ENCODE results near the gene ZFYVE26.
"Not testable (repeated sequence)": the region's sequence is repeated elsewhere in the genome, so short reads cannot be mapped to it uniquely, and the experiment has no call there.

The ZFYVE26 gene

DNA sequence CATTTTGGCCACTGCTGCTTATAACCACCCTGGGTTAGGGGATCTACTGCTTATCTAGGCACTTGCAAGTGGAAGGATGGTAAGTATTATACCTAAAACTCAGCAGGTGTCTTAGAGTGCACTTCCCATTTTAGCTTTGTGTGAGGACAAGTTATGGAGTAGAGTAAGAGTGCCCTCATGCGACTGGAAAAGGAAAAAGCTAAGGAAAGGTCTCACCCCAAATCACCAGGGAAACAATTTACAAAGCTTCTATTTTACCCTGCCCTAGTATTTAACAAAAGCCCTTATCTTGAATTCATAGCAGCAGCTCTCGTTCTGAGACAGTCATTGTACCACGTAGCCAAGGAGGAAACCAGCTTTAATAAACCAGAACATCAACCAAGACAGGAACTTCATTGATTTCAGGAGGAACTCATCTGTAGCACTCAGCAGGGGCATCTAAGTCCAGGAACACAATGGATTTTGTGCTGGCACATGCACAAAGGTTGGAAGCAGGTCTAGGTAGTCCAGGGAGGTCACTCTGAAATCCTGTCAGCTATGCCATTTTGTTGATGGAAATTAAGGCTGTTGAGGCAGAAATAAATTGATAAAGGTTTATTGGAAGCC, 111.8 kb downstream of the ZFYVE26 start:
- DNase-seq = peak; percentile 66 to 76

- DNase-seq = no peak
Observed at GRCh38 chr14:67703997-67704396, 112.4 kb downstream of the ZFYVE26 start.

GRCh38 chr14:67701492-67701891, 114.9 kb downstream of the ZFYVE26 start, which contains the start of gene RDH12:
RDH12 (plus strand) TSS chr14:67701886; CDS start chr14:67722643, 20,757 bp downstream.
- not testable (repeated sequence) for DNase-seq

DNA sequence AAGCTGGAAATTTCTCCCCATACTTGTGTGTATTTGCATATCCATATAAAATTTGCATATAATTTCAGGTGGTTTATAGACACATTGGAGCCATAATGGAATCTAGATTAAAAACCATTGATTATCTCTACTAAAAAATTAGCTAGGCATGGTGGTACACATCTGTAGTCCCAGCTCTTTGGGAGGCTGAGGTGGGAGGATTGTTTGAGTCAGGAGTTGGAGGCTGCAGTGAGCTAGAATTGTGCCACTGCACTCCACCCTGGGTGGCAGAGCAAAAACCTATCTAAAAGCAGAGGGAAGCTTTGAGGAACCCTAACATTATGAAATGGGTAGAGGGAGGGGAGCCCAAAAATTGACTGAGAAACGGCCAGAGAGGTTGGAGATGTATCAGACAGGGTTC, 118.2 kb downstream of the ZFYVE26 start:
- DNase-seq = no peak

- DNase-seq = no peak
Observed at GRCh38 chr14:67697006-67697405, 119.4 kb downstream of the ZFYVE26 start.

Measured in AML-193 (cell line).